ENCODE measurements around the gene APOL2.
"Not testable (repeated sequence)": the region's sequence is repeated elsewhere in the genome, so short reads cannot be mapped to it uniquely, and the experiment has no call there.

APOL2 gene

GRCh38 chr22:36228944-36229343 lies 10.4 kb downstream of the APOL2 start:
- no peak overlapping the region for H3K4me3 ChIP-seq (ENCODE audit: control insufficient read depth, low read depth, low read length)
- no peak for DNase-seq (ENCODE audit: low read depth)
- no peak for TF ChIP-seq CTCF (conservative IDR thresholded peaks at IDR 0.05; ENCODE audit: control insufficient read depth, insufficient read depth, low read depth, low read length)

GRCh38 chr22:36228369-36228768 lies 11.0 kb downstream of the APOL2 start:
- DNase-seq (ENCODE audit: low read depth); H3K4me3 ChIP-seq (ENCODE audit: control insufficient read depth, low read depth, low read length): not testable (repeated sequence)

- no peak for TF ChIP-seq CTCF (conservative IDR thresholded peaks at IDR 0.05; ENCODE audit: control insufficient read depth, insufficient read depth, low read depth, low read length)
- H3K4me3 ChIP-seq (ENCODE audit: control insufficient read depth, low read depth, low read length) = no peak overlapping the region
- no peak for DNase-seq (ENCODE audit: low read depth)
Observed at GRCh38 chr22:36227806-36228205, 11.5 kb downstream of the APOL2 start.

DNA sequence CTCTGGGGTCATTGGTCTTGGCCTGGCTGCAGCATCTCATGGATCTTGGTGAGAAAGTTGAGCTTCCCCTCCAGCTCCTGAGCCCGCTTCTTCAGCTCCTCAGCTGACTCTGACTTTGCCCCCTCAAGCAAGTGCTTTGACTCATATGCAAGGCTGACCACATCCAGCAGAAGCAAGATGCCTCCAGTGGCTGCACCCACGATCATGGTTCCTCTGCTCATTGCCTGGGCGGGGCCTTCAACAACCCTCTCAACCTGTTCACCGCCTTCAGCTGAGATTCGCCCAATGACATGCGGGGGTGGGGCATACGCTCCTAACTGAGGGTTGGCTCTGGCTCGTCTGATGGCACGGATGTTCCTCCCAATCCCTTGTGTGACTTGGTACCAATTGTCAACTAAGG lies 11.9 kb downstream of the APOL2 start:
- no peak for TF ChIP-seq CTCF (conservative IDR thresholded peaks at IDR 0.05; ENCODE audit: control insufficient read depth, insufficient read depth, low read depth, low read length)
- H3K4me3 ChIP-seq (ENCODE audit: control insufficient read depth, low read depth, low read length) = no peak overlapping the region
- no peak for DNase-seq (ENCODE audit: low read depth)

DNA sequence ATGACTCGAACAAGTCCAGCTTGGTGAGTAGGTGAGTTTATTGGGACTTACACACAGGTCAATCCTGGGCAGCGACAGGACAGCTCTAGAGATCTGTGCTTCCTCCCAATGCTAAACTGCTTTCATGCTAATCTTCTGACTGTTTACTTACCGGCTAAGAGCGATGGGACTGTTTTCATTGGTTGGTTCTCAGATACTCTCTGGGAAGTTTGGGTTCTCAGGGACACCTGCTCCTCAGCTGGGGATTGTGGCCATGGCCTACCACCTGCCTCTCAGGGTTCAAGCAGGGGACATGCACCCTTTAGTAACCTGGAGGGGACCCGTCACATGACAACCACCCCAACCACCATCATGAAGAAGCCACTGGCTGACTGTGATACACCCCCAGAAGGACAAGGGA lies 13.1 kb downstream of the APOL2 start:
- no peak overlapping the region for H3K4me3 ChIP-seq (ENCODE audit: control insufficient read depth, low read depth, low read length)
- no peak for DNase-seq (ENCODE audit: low read depth)
- no peak for TF ChIP-seq CTCF (conservative IDR thresholded peaks at IDR 0.05; ENCODE audit: control insufficient read depth, insufficient read depth, low read depth, low read length)

- no peak for TF ChIP-seq CTCF (conservative IDR thresholded peaks at IDR 0.05; ENCODE audit: control insufficient read depth, insufficient read depth, low read depth, low read length)
- H3K4me3 ChIP-seq (ENCODE audit: control insufficient read depth, low read depth, low read length) = no peak overlapping the region
- DNase-seq (ENCODE audit: low read depth) = no peak
Observed at GRCh38 chr22:36225333-36225922, 13.9 kb downstream of the APOL2 start.

- TF ChIP-seq CTCF (conservative IDR thresholded peaks at IDR 0.05; ENCODE audit: control insufficient read depth, insufficient read depth, low read depth, low read length) = no peak
- H3K4me3 ChIP-seq (ENCODE audit: control insufficient read depth, low read depth, low read length) = no peak overlapping the region
- DNase-seq (ENCODE audit: low read depth) = no peak
Observed at GRCh38 chr22:36224245-36224644, 15.1 kb downstream of the APOL2 start.

Data from fibroblast of mammary gland (primary cell).